Measurements from ENCODE around the gene CASP9.
"Not testable (repeated sequence)": the region's sequence is repeated elsewhere in the genome, so short reads cannot be mapped to it uniquely, and the experiment has no call there.

Gene CASP9

GRCh38 chr1:15525050-15526020 lies 1.3 kb upstream of the CASP9 start:
- DNase-seq: no peak

GRCh38 chr1:15524283-15525049 lies 451 bp upstream of the CASP9 start:
- DNase-seq: peak; percentile 95 to 100

DNA sequence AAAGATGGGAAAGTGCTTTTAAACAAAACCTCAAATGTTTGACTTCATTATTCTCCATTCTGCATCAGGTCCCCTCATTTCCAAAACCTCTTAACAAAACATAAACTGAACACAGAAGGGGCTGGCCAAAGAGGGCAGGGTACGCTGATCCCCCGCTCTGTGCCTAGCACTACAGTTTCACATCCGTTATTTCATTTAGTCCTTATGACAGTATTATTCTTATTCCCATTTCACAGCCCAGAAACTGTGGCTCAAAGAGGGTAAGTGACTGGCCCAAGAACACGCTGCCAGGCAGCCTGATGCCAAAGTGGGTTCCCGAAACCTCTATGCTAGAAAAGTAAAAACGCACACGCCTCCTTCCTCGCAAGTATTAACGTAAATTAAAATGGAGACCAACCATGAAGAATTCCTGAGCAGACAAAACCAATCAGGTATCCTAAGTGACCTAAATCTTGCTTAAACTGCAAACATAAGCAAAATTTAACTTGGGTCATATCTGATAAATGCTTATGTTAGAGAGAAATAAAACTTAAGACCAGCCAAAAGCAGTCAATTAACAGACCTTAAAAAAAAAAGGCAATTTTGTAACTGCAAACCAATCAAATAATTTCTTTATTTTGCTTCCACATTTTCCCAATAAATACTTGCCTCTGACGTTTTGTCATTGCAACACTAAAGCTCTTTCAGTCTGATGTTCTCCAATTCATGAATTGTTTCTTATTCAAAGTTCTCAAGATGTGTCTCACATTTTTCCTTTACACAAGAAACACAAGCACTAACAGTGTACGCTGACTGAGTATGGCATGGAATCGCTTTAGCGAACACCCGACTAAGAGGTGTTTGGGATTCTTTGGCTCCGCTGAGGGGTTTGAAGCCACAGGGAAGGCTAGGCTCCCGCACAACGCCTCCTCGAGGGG lies 653 bp downstream of the CASP9 start:
- DNase-seq: no peak

GRCh38 chr1:15522551-15522950 lies 1.5 kb downstream of the CASP9 start:
- no peak for DNase-seq

DNA sequence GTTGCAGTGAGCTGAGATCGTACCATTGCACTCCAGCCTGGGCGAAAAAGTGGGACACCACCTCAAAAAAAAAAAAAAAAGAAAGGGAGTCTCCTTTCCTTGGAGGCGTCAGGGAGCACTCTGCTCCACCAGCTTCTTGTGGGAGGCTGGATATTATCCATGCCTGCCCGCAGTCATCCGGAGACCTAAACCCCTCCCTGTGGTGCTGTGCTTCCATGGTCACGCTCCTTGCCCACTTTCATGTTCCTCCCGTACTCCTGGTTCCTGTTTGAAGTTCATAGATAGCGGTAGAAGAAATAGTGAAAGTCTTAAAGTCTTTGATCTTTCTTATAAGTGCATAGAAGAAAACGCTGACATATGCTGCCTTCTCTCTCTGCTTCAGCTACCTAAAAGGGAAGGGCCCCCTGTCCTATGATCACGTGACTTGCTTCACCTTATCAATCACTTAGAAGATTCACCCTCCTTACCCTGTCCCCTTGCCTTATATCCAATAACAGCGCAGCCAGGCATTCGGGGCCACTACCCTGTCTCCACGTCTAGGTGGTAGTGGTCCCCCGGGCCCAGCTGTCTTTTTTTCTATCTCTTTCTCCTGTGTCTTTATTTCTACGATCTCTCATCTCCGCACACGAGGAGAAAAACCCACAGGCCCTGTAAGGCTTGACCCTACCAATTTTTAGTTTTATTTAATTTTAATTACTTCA lies 2.7 kb downstream of the CASP9 start:
- not testable (repeated sequence) for DNase-seq

DNA sequence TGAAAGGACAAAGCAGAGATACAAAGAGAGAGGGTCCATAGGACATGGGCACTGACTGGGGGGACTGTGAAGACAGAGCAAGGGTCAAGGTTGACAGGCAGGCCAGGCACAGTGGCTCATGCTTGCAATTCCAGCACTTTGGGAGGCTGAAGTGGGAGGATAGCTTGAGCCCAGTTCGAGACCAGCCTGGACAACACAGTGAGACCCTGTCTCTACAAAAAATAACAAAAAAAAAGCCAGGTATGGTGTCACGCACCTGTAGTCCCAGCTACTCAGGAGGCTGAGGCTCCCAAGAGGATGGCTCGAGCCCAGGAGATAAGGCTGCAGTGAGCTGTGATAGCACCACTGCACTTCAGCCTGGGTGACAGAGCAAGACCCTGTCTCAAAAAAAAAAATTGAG lies 4.4 kb downstream of the CASP9 start:
- no peak for DNase-seq

GRCh38 chr1:15515022-15515663 lies 8.9 kb downstream of the CASP9 start:
- no peak for DNase-seq

DNA sequence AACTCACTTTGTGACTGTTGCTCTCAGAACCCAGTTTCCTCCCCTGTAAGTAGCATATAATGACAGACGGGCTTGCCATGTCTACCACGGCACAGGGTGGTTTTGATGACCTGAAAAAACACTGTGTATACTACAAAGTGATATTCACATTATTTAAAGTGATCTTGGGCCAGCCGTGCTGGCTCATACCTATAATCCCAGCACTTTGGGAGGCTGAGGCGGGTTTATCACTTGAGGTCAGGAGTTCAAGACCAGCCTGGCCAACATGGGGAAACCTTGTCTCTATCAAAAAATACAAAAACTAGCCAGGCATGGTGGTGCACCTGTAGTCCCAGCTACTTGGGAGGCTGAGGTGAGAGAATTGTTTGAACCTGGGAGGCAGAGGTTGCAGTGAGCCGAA lies 9.5 kb downstream of the CASP9 start:
- not testable (repeated sequence) for DNase-seq

GRCh38 chr1:15513919-15514318 lies 10.1 kb downstream of the CASP9 start:
- no peak for DNase-seq

DNA sequence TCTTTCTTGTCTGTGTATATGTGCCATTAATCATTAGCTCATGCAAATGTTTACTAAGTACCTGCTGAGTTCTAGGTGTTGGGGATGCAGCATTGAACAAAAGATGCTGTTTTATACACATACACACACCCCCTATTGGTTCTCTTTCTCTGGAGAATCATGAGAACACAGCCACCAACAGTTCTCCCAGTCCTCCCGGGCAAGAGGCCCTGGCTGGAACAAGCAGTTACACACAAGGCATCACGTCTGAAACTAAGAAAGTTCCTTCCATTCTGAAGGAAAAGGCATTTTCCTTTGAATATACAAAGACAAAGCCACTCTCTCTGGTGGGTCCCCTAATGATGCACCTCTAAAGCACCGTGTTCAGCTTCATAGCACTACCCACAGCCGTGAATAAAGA lies 10.8 kb downstream of the CASP9 start:
- no peak for DNase-seq

DNA sequence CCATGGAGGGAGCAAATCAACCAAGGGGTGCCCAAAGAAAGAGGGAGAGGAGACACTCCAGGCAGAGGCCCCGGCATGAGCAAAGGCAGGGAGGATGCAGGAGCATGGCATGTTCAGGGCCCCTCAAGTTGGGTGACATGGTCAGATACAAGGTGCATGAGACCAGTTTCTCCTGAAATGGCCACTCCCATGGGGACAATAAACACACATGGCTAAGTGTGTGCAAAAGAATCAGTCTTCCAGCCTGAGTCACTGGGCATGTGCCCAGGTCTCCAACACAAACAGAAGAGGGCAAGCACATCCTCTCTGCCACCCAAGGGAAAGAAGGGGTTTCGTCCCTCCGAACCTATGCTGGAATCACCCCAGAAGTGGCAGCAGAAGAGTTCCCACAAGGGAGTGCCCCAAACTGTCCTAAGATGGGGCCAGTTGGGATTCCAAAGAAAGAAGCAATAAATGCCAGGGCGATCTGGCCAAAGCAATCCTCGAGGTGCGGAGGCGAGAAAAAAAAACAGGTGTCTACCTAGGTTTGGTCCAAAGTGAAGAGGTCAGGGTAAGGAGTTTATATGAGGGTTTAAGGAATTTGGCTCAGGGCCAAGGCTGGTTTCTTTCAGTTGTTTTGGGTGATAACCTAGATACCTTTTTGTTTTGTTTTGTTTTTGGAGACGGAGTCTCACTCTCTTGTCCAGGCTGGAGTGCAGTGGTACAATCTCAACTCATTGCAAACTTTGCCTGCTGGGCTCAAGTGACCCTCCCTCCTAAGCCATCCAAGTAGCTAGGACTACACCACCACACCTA lies 13.2 kb downstream of the CASP9 start:
- no peak for DNase-seq

DNA sequence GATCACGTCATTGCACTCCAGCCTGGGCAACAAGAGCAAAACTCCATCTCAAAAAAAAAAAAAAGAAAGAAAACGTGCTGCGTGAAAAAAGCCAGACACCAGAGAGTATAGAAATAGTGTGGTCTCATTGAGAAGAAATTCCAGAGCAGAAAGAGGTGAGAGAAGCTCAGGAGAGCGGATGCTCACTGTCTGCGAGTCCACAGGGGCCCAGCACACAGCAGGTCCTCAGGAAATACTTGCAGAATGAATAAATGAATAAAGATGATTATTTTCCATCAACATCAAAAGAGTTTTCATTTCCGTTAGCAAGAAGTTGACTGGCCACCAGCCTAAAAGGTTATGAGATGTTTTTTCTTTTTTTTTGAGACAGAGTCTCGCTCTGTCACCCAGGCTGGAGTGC lies 14.4 kb downstream of the CASP9 start:
- no peak for DNase-seq

DNA sequence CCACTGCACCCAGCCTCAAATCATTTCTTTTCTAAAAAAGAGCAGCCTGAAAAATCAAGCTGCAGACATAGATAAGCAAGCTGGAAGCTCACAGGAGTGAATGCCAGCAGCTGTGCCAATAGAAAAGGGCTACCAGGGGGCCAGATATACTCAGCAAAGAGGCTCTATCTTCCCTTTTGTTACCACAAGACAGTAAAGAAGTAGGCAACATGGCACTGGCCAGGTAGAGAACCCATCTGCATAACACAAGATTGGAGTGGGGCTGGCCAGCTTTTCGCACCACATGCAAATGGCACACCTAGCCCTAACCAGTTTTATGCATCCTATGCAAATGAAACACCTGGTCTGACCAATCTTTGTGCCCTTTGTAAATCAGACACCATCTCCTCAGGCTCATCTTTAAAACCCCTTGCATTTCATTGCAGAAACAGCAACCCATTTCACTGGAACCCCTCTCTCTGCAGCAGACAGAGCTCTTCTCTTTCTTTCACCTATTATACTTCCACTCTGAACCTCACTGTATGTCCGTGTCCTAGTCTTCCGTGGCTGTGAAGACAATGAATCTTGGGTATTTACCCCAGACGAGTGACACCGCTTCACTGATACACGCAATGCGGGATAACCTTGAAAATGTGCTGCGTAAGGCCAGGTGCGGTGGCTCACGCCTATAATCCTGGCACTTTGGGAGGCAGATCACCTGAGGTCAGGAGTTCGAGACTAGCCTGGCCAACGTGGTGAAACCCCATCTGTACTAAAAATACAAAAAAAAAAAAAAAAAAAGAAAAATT lies 15.1 kb downstream of the CASP9 start:
- DNase-seq: no peak

DNA sequence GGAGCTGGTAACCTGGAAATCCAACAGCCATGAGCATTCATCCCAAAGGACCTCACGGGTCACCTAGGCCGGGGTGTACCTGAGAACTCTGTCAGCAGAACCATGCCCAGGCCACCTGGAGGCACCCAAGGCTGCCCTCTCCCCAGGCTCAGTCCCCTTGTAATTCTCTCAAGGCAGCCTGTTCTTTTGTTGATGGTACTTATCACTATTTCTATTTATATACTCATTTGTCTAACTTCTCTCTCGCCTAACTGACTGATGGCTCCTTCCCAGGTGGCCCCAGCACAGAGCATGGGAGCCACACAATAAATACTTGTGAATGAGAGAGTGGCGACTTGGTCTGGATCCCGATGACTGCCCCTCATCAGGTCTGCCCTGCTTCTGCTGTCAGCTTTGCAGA lies 16.7 kb downstream of the CASP9 start:
- no peak for DNase-seq

- DNase-seq: no peak
Observed at GRCh38 chr1:15506831-15507230, 17.2 kb downstream of the CASP9 start.

GRCh38 chr1:15504436-15504835 lies 19.6 kb downstream of the CASP9 start:
- DNase-seq: no peak

DNA sequence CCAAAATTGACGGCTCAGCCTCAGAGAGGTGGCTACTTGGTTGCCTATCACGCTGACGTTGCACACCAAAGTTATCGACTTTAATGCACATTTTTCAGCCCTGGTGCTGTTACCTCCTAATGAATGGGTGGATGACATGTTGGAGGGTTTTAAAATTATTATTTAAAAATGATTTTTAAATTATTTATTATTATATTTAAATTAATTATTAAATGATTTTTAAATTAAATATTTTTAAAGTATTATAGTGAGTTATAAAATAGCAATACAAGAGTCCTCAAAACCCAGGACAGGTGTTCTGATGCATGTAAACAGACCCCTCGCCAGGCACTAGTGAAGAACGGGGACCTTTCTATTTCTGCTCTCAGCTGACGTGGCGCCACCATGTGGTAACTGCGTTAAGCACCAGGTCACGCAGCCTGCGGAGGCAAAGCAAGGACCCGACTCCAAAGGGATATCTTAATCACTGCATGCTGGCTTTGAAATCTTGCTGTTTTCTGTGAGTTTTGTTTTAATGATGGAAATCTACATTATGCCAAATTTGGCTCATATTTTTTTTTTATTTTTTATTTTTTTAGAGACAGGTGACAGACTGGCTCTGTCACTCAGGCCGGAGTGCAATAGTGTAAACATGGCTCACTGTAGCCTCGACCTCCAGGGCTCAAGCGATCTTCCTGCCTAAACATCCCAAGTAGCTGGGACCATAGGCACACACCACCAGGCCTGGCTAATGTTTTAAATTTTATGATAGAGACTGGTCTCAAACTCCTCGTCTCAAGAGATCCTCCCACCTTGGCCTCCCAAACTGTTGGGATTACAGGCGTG lies 22.6 kb downstream of the CASP9 start:
- DNase-seq: peak in 1 of 2 experiments; percentile 40

GRCh38 chr1:15500184-15501178 lies 23.5 kb downstream of the CASP9 start:
- DNase-seq: no peak
